Endothelial cell of umbilical vein (primary cell): ENCODE measurements around the gene AFP. TPM values are rescaled to one million over a fixed set of nuclear protein-coding genes. Genes with fewer than 3 reads are reported as not detected.

ENCODE experiments used
- BruUV-seq: library from RNA; stranded (reverse); fragments of 400-500 nt; replicated peaks from 2 replicates; lab custom pipeline; 2021; lab: Mats Ljungman, UMichigan
- CTCF ChIA-PET: fragments of 300-600, 350-600 bp; sonication (Branson Sonifier 250); formaldehyde crosslinking; loops from one replicate; lab custom pipeline; 2021; ENCODE audit warnings: antibody characterized with exemption, inconsistent platforms; lab: Charles Lee
- POLR2A ChIA-PET: fragments of 300-600, 350-600 bp; sonication (Branson Sonifier 250); formaldehyde crosslinking; loops from one replicate; lab custom pipeline; 2021; ENCODE audit warnings: antibody characterized with exemption, inconsistent platforms; lab: Charles Lee
- DNase-seq: peaks from one replicate; pipeline ENCODE4 v3.0.0-alpha.2; 2011; ENCODE audit warnings: low read depth, low spot score
- FAIRE-seq: peaks from 2 replicates; lab custom pipeline; 2011; peaks lifted over from hg19 to GRCh38; lab: Jason Lieb, UNC
- H2AFZ ChIP-seq: 2 replicates; pipeline ENCODE4 v1.6.0; 2012; ENCODE audit warnings: low read depth, low read length, control low read depth, inconsistent platforms
- H3K27ac ChIP-seq: 2 replicates; pipeline ENCODE4 v1.5.1; 2011; ENCODE audit warnings: low read depth, mild to moderate bottlenecking, control low read depth, low read length, moderate library complexity; ENCODE audit not compliant: insufficient read depth
- H3K27me3 ChIP-seq, 2 experiments: 2 replicates each; pipeline versions ENCODE4 v1.6.0 to v1.6.1; 2011; ENCODE audit warnings: low read length in 2 of 2, mixed read lengths in 1 of 2; ENCODE audit not compliant: control insufficient read depth in 2 of 2, insufficient read depth in 2 of 2
- H3K36me3 ChIP-seq, 2 experiments: 2 replicates in 1 of 2; 3 replicates in 1 of 2; pipeline ENCODE4 v1.5.1; 2011; ENCODE audit warnings: low read length in 2 of 2, mild to moderate bottlenecking in 1 of 2, moderate library complexity in 1 of 2; ENCODE audit not compliant: control insufficient read depth in 2 of 2, insufficient read depth in 2 of 2; ENCODE audit errors: extremely low read depth in 1 of 2
- H3K4me1 ChIP-seq: 3 replicates; pipeline ENCODE4 v1.5.1; 2011; ENCODE audit warnings: mild to moderate bottlenecking, low read length; ENCODE audit not compliant: control insufficient read depth, insufficient read depth; ENCODE audit errors: extremely low read depth
- H3K4me2 ChIP-seq: 2 replicates; pipeline ENCODE4 v1.6.1; 2011; ENCODE audit warnings: low read length, control low read depth, mixed read lengths; ENCODE audit not compliant: insufficient read depth
- H3K4me3 ChIP-seq, 3 experiments: fragments of 200-600 bp in 1 of 3; sonication (generic), shearing (Covaris generic) in 1 of 3; replicated peaks in 1 of 3; 2 replicates each; pipeline ENCODE4 v1.5.1; 2011 to 2016; ENCODE audit warnings: control low read depth in 3 of 3, low read length in 3 of 3, mild to moderate bottlenecking in 2 of 3, inconsistent platforms in 1 of 3, low read depth in 1 of 3, moderate library complexity in 1 of 3; ENCODE audit not compliant: insufficient read depth in 1 of 3
- H3K79me2 ChIP-seq: 2 replicates; pipeline ENCODE4 v1.6.0; 2012; ENCODE audit warnings: low read length, inconsistent platforms; ENCODE audit not compliant: control insufficient read depth, insufficient read depth
- H3K9ac ChIP-seq: replicated peaks from 2 replicates; pipeline ENCODE3; 2011; ENCODE audit warnings: low read length, control low read depth; ENCODE audit not compliant: insufficient read depth; ENCODE audit errors: extremely low read depth
- H3K9me1 ChIP-seq: replicated peaks from 3 replicates; pipeline ENCODE4 v1.6.0; 2011; ENCODE audit warnings: mild to moderate bottlenecking, low read length; ENCODE audit not compliant: control insufficient read depth, insufficient read depth; ENCODE audit errors: extremely low read depth
- H3K9me3 ChIP-seq: replicated peaks from 2 replicates; pipeline ENCODE4 v1.5.1; 2012; ENCODE audit warnings: low read length, inconsistent platforms; ENCODE audit not compliant: control insufficient read depth, insufficient read depth
- H4K20me1 ChIP-seq: replicated peaks from 2 replicates; pipeline ENCODE3; 2011; ENCODE audit warnings: mild to moderate bottlenecking, low read length; ENCODE audit not compliant: control insufficient read depth, insufficient read depth; ENCODE audit errors: extremely low read depth
- EZH2 ChIP-seq: IDR thresholded peaks from 2 replicates; pipeline ENCODE4 v1.6.1; 2012; ENCODE audit warnings: borderline replicate concordance, low read depth, mild to moderate bottlenecking, moderate library complexity, low read length, inconsistent platforms; ENCODE audit not compliant: severe bottlenecking
- FOS ChIP-seq: IDR thresholded peaks from 2 replicates; pipeline ENCODE4 v1.6.1; 2011; ENCODE audit warnings: mild to moderate bottlenecking, low read length, moderate library complexity, borderline replicate concordance; ENCODE audit not compliant: insufficient read depth
- GATA2 ChIP-seq: IDR thresholded peaks from 2 replicates; pipeline ENCODE4 v1.7.0; 2011; ENCODE audit warnings: low read depth, mild to moderate bottlenecking, moderate library complexity, mixed read lengths, low read length; ENCODE audit not compliant: insufficient read length, insufficient read depth
- JUN ChIP-seq: IDR thresholded peaks from 2 replicates; pipeline ENCODE4 v1.6.1; 2011; ENCODE audit warnings: borderline replicate concordance, low read depth; ENCODE audit not compliant: insufficient read length, insufficient read depth
- MYC ChIP-seq: IDR thresholded peaks from one replicate; pipeline ENCODE4 v1.6.1; 2011; ENCODE audit warnings: mild to moderate bottlenecking, low read depth, low read length
- POLR2A ChIP-seq: IDR thresholded peaks from 2 replicates; pipeline ENCODE4 v1.6.1; 2012; ENCODE audit warnings: low read depth, mild to moderate bottlenecking, control low read depth, low read length
- POLR2AphosphoS5 ChIP-seq: IDR thresholded peaks from 2 replicates; pipeline ENCODE4 v1.6.1; 2012; ENCODE audit warnings: low read depth, mild to moderate bottlenecking, control low read depth, low read length, moderate library complexity; ENCODE audit not compliant: insufficient read depth
- dilution Hi-C: fragments of 300-500 bp; cut with MboI; formaldehyde crosslinking; loops from one replicate; pipeline ENCODE4 v1.15.0; 2019; ENCODE audit warnings: low sequenced_read_pairs; ENCODE audit not compliant: extremely low pct_ligation_motif_present
- intact Hi-C: fragments of 100-400 bp; cut with micrococcal nuclease; formaldehyde crosslinking; loops from one replicate; pipeline ENCODE4 v1.10.0; 2022
- polyA plus RNA-seq, 4 experiments: library from polyadenylated mRNA; depleted of rRNA in 3 of 4; stranded (reverse) in 3 of 4; unstranded in 1 of 4; fragments of >200 nt; gene quantifications; 2 replicates each; pipeline versions ENCODE4 v1.2.1 to v1.2.3, GENCODE V29; 2011 to 2012; ENCODE audit warnings: missing spikeins in 1 of 4
- total RNA-seq: library from RNA; stranded (reverse); gene quantifications from 2 replicates; pipeline ENCODE4 v1.2.3, GENCODE V29; 2021
- TF ChIP-seq, protein P1 (sequence below): IDR thresholded peaks from 2 replicates; pipeline ENCODE4 v1.6.1; 2011; ENCODE audit not compliant: insufficient read depth, insufficient read length
- TF ChIP-seq, protein P2 (sequence below), 2 donors: IDR thresholded peaks; 1 replicate in 1 of 2; 2 replicates in 1 of 2; pipeline ENCODE4 v1.5.1; 2011; ENCODE audit warnings: low read length in 2 of 2, mild to moderate bottlenecking in 2 of 2, moderate library complexity in 2 of 2, control low read depth in 1 of 2, inconsistent platforms in 1 of 2, low read depth in 1 of 2; ENCODE audit not compliant: insufficient read depth in 1 of 2; ENCODE audit errors: extremely low read depth in 1 of 2

The AFP gene
- total and polyA plus RNA-seq, 2 donors (not counting 3 experiments of a cell fraction or from before 2014, with no cell fraction given), result not detected

- no peaks in the 10 kb centered on the region for H3K9me3 ChIP-seq
- H3K4me3 ChIP-seq, result no peak overlapping the region
- H2AFZ ChIP-seq, result no peak overlapping the region
- no TSS peak for BruUV-seq
- ChIA-PET POLR2A (no interaction called here), CTCF (interaction anchor here (1.0 to 2.2 kb wide), 4 partner anchors 8 to 195 kb away, joined by 3 to 15 read pairs (median 3); no protein-coding TSS in a partner anchor)
- no peak for DNase-seq
- no peaks in the 10 kb centered on the region for H3K27me3 ChIP-seq
- H3K79me2 ChIP-seq, result no peaks in the 10 kb centered on the region
- intact Hi-C loops (no loop called here), dilution Hi-C loops (no loop called here)
- no peak overlapping the region for H3K9ac ChIP-seq
- no peak overlapping the region for H3K27ac ChIP-seq
- no peaks in the 10 kb centered on the region for H4K20me1 ChIP-seq
- H3K4me2 ChIP-seq, result no peak overlapping the region
- no peaks in the 10 kb centered on the region for H3K36me3 ChIP-seq
- TF ChIP-seq GATA2, result no peak
- no peak for TF ChIP-seq FOS
- no peaks in the 10 kb centered on the region for H3K4me1 ChIP-seq
- FAIRE-seq, result no peak
- no peaks in the 10 kb centered on the region for H3K9me1 ChIP-seq
These were observed 23.0 kb downstream of the AFP start for GRCh38 chr4:73459048-73459421.

DNA sequence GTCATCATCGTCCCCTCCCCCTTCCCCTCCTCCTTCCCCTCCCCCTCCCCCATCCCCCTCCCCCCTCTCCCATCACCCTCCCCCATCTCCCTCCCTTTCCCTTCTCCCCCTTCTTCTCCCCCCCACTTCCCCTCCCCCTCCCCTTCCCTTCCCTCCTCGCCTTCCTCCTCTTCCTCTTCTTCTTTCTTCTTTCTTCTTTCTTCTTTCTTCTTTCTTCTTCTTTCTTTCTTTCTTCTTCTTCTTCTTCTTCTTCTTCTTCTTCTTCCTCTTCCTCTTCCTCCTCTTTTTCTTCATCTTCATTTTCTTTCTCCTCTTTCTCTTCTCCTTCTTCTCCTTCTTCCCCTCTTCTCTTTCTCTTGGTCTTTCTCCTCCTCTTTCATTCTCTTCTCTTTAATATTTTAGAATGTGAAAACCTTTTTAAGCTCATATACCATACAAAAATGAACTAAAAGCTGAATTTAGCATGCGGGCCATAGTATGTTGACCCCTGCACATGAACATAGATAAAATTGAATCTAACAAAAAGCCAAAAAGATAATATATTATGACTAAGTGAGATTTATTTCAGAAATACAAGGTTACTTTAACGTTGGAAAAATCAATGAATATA is 25.0 kb downstream of the AFP start:
- intact Hi-C loops, result no loop called here
- CTCF ChIA-PET, result no interaction called here

More for the DNA sequence above, 25.0 kb downstream of the AFP start:
- TF ChIP-seq GATA2, result no peak
- no peak for TF ChIP-seq POLR2A
- no peak for TF ChIP-seq EZH2
- TF ChIP-seq JUN, result no peak
- TF ChIP-seq FOS, result no peak
- TF ChIP-seq, protein P1, sequence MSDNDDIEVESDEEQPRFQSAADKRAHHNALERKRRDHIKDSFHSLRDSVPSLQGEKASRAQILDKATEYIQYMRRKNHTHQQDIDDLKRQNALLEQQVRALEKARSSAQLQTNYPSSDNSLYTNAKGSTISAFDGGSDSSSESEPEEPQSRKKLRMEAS, result no peak
- no peak for TF ChIP-seq MYC
- no peak for TF ChIP-seq POLR2AphosphoS5
- TF ChIP-seq, protein P2, sequence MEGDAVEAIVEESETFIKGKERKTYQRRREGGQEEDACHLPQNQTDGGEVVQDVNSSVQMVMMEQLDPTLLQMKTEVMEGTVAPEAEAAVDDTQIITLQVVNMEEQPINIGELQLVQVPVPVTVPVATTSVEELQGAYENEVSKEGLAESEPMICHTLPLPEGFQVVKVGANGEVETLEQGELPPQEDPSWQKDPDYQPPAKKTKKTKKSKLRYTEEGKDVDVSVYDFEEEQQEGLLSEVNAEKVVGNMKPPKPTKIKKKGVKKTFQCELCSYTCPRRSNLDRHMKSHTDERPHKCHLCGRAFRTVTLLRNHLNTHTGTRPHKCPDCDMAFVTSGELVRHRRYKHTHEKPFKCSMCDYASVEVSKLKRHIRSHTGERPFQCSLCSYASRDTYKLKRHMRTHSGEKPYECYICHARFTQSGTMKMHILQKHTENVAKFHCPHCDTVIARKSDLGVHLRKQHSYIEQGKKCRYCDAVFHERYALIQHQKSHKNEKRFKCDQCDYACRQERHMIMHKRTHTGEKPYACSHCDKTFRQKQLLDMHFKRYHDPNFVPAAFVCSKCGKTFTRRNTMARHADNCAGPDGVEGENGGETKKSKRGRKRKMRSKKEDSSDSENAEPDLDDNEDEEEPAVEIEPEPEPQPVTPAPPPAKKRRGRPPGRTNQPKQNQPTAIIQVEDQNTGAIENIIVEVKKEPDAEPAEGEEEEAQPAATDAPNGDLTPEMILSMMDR (IDR thresholded peaks at IDR 0.05; ENCODE audit: extremely low read depth in 1 of 2, insufficient read depth in 1 of 2, low read depth in 1 of 2, low read length in 2 of 2), result no peak
- H3K4me3 ChIP-seq, result no peak overlapping the region
- no peaks in the 10 kb centered on the region for H4K20me1 ChIP-seq
- H3K4me2 ChIP-seq, result no peak overlapping the region
- H3K9me1 ChIP-seq, result no peaks in the 10 kb centered on the region
- DNase-seq (no peak), FAIRE-seq (no peak)
- no peaks in the 10 kb centered on the region for H3K4me1 ChIP-seq
- no peaks in the 10 kb centered on the region for H3K79me2 ChIP-seq
- H3K9ac ChIP-seq, result no peak overlapping the region
- H3K36me3 ChIP-seq, result no peaks in the 10 kb centered on the region
- no peaks in the 10 kb centered on the region for H3K9me3 ChIP-seq
- no TSS peak for BruUV-seq
- dilution Hi-C loops, result no loop called here
- POLR2A ChIA-PET, result no interaction called here
- H3K27me3 ChIP-seq, result no peaks in the 10 kb centered on the region
- H2AFZ ChIP-seq, result no peak overlapping the region
- no peak overlapping the region for H3K27ac ChIP-seq
